K562 (cell line): ENCODE results near the gene RTBDN. TPM values are rescaled to one million over a fixed set of nuclear protein-coding genes. Genes with fewer than 3 reads are reported as not detected.

Source experiments
- ASH1L ChIP-seq: fragments of 450-650 bp; IDR thresholded peaks from 2 replicates; pipeline ENCODE4 v1.6.1; 2018; ENCODE audit warnings: borderline replicate concordance, mild to moderate bottlenecking, low read depth; ENCODE audit not compliant: partially characterized antibody
- ATF1 ChIP-seq, 2 experiments: fragments of 450-650 bp in 1 of 2; IDR thresholded peaks; 2 replicates each; pipeline ENCODE4 v1.6.1; 2016; ENCODE audit warnings: missing compliant biosample characterization in 1 of 2, missing genetic modification characterization in 1 of 2
- CBFA2T2 ChIP-seq: fragments of 450-650 bp; conservative IDR thresholded peaks from 2 replicates; pipeline ENCODE4 v1.6.1; 2017; ENCODE audit warnings: mild to moderate bottlenecking
- CBFA2T3 ChIP-seq: fragments of 450-650 bp; IDR thresholded peaks from 2 replicates; pipeline ENCODE4 v1.6.1; 2017
- CXXC5 ChIP-seq: fragments of 250-450 bp; sonication (Bioruptor Pico); IDR thresholded peaks from 2 replicates; pipeline ENCODE4 v1.8.0; 2022; ENCODE audit warnings: inconsistent platforms, mild to moderate bottlenecking, moderate library complexity
- HDAC2 ChIP-seq: fragments of 450-650 bp; IDR thresholded peaks from 2 replicates; pipeline ENCODE4 v1.6.1; 2016; ENCODE audit warnings: mild to moderate bottlenecking
- LEF1 ChIP-seq: fragments of 450-650 bp; IDR thresholded peaks from 2 replicates; pipeline ENCODE4 v1.6.1; 2016; ENCODE audit warnings: mild to moderate bottlenecking
- POLR2AphosphoS2 ChIP-seq: IDR thresholded peaks from 2 replicates; pipeline ENCODE4 v1.6.1; 2012; ENCODE audit warnings: low read length, improper control_type of control experiment
- TAF1 ChIP-seq: IDR thresholded peaks from 2 replicates; pipeline ENCODE4 v1.6.1; 2011; ENCODE audit warnings: mild to moderate bottlenecking, low read length, moderate library complexity; ENCODE audit not compliant: insufficient read depth, control insufficient read depth, severe bottlenecking; ENCODE audit errors: extremely low read depth
- ZKSCAN8 ChIP-seq: fragments of 200-800 bp; sonication (Bioruptor generic); IDR thresholded peaks from 2 replicates; pipeline ENCODE4 v1.6.1; 2016; ENCODE audit warnings: missing genetic modification characterization, missing compliant biosample characterization
- ZNF717 ChIP-seq: fragments of 250-450 bp; sonication (Bioruptor Pico); IDR thresholded peaks from 2 replicates; pipeline ENCODE4 v1.5.0; 2021
- polyA plus RNA-seq, 8 experiments: library from polyadenylated mRNA; depleted of rRNA in 4 of 8; stranded (reverse) in 5 of 8; unstranded in 3 of 8; fragments of >200 nt; fragmentation: Nextera tagmentation in 2 of 8; fragmentation: Illumina TruSeq in 1 of 8; extraction: Ambion mirVana in 2 of 8; extraction: Trizol in 1 of 8; gene quantifications; 2 replicates each; pipeline versions ENCODE4 v1.2.1 to v1.2.3, GENCODE V29; 2011 to 2014; ENCODE audit warnings: inconsistent platforms in 1 of 8, missing spikeins in 1 of 8
- total RNA-seq, 7 experiments: library from RNA; depleted of rRNA in 6 of 7; stranded (reverse); fragments of >200 nt in 6 of 7; fragmentation: Illumina TruSeq in 2 of 7; extraction: Trizol in 2 of 7; gene quantifications; 2 replicates each; pipeline versions ENCODE4 v1.2.1 to v1.2.3, GENCODE V29; 2011 to 2021; ENCODE audit warnings: low replicate concordance in 1 of 7
- TF ChIP-seq, protein P1 (sequence below): fragments of 450-650 bp; IDR thresholded peaks from 2 replicates; pipeline ENCODE4 v1.6.1; 2016; ENCODE audit warnings: low read depth
- TF ChIP-seq, protein P2 (sequence below): fragments of 250-450 bp; sonication (Bioruptor Pico); IDR thresholded peaks from 2 replicates; pipeline ENCODE4 v1.8.0; 2022; ENCODE audit warnings: inconsistent platforms, mild to moderate bottlenecking, moderate library complexity, borderline replicate concordance
- TF ChIP-seq, protein P3 (sequence below), 2 experiments: fragments of 450-650 bp; IDR thresholded peaks; 2 replicates each; pipeline ENCODE4 v1.6.1; 2018; ENCODE audit warnings: mild to moderate bottlenecking in 2 of 2, low read depth in 1 of 2; ENCODE audit not compliant: partially characterized antibody in 2 of 2

RTBDN gene
- total and polyA plus RNA-seq, 9 of the 15 experiments (the other 6 are each of a cell fraction or from before 2014, with no cell fraction given) = 0.20 to 2.3 (median 0.72) TPM; not detected in 1

DNA sequence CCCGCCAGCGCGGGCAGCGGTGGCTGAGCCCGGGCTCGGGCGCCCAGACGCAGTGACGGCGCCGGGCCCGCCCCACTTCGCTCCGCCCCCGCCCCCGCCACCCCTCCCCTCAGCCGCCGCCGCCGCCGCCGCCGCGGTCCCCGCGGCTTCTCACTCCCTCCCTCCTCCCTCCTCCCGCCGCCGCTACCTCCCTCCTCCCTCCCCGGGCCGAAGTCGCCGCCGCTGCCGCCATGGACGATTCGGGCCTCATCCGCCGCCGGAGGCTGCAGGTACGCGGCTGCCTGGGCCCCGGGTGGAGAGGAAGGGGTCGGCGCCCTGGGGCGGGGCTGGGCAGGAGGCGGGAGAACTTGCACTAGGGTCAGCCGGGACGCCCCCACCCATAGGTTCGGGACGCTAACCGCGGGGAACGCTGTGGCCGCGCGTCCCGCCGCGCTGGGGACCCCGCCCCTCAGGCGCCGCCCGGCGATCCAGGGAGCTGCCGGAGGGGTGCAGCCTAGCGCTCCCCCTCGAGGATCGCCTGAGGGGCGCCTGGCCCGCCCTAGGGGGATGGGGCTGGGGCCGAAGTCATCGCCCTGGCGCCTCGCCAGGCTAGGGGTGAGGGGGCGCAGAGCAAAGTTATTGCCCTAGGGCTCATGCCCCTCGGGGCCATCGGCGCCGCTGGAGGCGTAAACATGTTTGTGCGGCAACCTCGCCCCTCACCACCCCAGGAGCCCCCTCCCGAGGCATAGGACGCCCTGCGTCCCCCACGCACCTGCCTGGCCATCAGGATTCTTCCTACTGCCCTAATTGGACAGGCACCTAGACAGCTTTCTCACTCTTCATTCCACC, 427 bp downstream of the RTBDN start (continued):
- TF ChIP-seq, protein P1, sequence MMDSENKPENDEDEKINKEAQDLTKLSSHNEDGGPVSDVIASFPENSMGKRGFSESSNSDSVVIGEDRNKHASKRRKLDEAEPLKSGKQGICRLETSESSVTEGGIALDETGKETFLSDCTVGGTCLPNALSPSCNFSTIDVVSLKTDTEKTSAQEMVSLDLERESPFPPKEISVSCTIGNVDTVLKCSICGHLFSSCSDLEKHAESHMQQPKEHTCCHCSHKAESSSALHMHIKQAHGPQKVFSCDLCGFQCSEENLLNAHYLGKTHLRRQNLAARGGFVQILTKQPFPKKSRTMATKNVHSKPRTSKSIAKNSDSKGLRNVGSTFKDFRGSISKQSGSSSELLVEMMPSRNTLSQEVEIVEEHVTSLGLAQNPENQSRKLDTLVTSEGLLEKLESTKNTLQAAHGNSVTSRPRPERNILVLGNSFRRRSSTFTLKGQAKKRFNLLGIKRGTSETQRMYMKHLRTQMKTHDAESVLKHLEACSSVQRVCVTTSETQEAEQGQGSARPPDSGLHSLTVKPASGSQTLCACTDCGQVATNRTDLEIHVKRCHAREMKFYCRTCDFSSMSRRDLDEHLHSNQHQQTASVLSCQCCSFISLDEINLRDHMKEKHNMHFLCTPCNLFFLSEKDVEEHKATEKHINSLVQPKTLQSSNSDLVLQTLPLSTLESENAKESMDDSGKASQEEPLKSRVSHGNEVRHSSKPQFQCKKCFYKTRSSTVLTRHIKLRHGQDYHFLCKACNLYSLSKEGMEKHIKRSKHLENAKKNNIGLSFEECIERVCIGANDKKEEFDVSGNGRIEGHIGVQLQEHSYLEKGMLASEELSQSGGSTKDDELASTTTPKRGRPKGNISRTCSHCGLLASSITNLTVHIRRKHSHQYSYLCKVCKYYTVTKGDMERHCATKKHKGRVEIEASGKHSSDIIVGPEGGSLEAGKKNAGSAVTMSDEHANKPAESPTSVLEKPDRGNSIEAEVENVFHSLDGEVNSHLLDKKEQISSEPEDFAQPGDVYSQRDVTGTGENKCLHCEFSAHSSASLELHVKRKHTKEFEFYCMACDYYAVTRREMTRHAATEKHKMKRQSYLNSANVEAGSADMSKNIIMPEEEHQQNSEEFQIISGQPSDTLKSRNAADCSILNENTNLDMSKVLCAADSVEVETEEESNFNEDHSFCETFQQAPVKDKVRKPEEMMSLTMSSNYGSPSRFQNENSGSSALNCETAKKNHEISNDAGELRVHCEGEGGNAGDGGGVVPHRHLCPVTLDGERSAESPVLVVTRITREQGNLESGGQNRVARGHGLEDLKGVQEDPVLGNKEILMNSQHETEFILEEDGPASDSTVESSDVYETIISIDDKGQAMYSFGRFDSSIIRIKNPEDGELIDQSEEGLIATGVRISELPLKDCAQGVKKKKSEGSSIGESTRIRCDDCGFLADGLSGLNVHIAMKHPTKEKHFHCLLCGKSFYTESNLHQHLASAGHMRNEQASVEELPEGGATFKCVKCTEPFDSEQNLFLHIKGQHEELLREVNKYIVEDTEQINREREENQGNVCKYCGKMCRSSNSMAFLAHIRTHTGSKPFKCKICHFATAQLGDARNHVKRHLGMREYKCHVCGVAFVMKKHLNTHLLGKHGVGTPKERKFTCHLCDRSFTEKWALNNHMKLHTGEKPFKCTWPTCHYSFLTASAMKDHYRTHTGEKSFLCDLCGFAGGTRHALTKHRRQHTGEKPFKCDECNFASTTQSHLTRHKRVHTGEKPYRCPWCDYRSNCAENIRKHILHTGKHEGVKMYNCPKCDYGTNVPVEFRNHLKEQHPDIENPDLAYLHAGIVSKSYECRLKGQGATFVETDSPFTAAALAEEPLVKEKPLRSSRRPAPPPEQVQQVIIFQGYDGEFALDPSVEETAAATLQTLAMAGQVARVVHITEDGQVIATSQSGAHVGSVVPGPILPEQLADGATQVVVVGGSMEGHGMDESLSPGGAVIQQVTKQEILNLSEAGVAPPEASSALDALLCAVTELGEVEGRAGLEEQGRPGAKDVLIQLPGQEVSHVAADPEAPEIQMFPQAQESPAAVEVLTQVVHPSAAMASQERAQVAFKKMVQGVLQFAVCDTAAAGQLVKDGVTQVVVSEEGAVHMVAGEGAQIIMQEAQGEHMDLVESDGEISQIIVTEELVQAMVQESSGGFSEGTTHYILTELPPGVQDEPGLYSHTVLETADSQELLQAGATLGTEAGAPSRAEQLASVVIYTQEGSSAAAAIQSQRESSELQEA = no peak
- TF ChIP-seq ZKSCAN8 (CRISPR knock-in tag) (no peak), CBFA2T2 (no peak), CXXC5 (peak; percentile 50), POLR2AphosphoS2 (no peak), ASH1L (no peak), ZNF717 (CRISPR knock-in tag) (no peak), TAF1 (no peak), ATF1 (CRISPR knock-in tag; IDR thresholded peaks at IDR 0.05) (no peak), ATF1 (tag; IDR thresholded peaks at IDR 0.05) (no peak), CBFA2T3 (no peak), HDAC2 (no peak), LEF1 (no peak)
- TF ChIP-seq, protein P2, sequence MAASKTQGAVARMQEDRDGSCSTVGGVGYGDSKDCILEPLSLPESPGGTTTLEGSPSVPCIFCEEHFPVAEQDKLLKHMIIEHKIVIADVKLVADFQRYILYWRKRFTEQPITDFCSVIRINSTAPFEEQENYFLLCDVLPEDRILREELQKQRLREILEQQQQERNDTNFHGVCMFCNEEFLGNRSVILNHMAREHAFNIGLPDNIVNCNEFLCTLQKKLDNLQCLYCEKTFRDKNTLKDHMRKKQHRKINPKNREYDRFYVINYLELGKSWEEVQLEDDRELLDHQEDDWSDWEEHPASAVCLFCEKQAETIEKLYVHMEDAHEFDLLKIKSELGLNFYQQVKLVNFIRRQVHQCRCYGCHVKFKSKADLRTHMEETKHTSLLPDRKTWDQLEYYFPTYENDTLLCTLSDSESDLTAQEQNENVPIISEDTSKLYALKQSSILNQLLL = no peak
- TF ChIP-seq, protein P3, sequence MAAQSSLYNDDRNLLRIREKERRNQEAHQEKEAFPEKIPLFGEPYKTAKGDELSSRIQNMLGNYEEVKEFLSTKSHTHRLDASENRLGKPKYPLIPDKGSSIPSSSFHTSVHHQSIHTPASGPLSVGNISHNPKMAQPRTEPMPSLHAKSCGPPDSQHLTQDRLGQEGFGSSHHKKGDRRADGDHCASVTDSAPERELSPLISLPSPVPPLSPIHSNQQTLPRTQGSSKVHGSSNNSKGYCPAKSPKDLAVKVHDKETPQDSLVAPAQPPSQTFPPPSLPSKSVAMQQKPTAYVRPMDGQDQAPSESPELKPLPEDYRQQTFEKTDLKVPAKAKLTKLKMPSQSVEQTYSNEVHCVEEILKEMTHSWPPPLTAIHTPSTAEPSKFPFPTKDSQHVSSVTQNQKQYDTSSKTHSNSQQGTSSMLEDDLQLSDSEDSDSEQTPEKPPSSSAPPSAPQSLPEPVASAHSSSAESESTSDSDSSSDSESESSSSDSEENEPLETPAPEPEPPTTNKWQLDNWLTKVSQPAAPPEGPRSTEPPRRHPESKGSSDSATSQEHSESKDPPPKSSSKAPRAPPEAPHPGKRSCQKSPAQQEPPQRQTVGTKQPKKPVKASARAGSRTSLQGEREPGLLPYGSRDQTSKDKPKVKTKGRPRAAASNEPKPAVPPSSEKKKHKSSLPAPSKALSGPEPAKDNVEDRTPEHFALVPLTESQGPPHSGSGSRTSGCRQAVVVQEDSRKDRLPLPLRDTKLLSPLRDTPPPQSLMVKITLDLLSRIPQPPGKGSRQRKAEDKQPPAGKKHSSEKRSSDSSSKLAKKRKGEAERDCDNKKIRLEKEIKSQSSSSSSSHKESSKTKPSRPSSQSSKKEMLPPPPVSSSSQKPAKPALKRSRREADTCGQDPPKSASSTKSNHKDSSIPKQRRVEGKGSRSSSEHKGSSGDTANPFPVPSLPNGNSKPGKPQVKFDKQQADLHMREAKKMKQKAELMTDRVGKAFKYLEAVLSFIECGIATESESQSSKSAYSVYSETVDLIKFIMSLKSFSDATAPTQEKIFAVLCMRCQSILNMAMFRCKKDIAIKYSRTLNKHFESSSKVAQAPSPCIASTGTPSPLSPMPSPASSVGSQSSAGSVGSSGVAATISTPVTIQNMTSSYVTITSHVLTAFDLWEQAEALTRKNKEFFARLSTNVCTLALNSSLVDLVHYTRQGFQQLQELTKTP (IDR thresholded peaks at IDR 0.05; ENCODE audit: low read depth in 1 of 2, partially characterized antibody in 2 of 2) = no peak
